ENCODE data around the gene TRERF1.
"Not testable (repeated sequence)": the region's sequence is repeated elsewhere in the genome, so short reads cannot be mapped to it uniquely, and the experiment has no call there.

TRERF1 gene, protein sequence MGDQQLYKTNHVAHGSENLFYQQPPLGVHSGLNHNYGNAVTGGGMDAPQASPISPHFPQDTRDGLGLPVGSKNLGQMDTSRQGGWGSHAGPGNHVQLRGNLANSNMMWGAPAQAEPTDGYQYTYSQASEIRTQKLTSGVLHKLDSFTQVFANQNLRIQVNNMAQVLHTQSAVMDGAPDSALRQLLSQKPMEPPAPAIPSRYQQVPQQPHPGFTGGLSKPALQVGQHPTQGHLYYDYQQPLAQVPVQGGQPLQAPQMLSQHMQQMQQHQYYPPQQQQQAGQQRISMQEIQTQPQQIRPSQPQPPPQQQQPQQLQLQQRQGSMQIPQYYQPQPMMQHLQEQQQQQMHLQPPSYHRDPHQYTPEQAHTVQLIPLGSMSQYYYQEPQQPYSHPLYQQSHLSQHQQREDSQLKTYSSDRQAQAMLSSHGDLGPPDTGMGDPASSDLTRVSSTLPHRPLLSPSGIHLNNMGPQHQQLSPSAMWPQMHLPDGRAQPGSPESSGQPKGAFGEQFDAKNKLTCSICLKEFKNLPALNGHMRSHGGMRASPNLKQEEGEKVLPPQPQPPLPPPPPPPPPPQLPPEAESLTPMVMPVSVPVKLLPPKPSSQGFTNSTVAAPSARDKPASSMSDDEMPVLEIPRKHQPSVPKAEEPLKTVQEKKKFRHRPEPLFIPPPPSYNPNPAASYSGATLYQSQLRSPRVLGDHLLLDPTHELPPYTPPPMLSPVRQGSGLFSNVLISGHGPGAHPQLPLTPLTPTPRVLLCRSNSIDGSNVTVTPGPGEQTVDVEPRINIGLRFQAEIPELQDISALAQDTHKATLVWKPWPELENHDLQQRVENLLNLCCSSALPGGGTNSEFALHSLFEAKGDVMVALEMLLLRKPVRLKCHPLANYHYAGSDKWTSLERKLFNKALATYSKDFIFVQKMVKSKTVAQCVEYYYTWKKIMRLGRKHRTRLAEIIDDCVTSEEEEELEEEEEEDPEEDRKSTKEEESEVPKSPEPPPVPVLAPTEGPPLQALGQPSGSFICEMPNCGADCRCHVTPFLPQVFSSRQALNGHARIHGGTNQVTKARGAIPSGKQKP (N-terminal part only)

DNA sequence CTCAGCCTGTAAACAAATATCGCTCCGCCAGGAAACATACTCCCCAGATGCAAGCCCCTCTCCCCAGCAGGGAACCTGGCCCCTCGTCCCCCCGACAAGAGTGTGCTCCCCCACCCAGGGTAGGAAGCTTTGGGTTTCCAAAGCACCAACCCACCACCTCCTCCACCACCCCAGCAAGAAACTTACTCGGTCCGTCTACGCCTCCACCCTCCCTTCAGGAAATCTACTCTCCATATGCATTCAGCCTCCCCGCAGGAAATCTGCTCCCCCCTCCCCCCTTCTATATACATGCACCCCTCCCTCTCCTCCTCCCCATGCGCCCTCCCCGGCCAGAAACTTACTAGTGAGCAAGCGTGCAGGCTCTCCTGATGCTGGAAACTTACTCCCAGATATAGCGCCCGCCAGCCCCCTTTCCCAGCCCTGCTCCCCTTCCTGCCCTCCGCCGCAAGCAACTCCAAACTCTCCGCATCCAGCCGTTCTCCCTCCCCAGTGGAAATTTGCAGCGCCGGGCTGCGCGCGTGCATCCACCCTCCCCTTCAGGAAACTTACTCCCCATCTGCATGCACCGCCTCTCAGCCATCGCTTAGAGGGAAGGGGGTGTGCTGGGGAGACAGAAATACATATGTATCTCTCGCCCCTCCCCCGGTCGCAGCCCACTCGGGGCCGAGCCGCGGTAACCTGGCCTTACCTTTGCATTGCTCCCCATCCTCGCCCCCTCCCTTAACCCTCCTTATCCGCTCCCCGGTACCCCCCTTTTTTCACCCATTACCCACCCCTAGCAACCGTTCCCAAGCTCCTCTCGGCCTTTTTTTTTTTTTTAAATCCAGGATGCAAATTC lies at the start of gene TRERF1:
TSS of gene TRERF1 (minus strand) at position 594 of the 838 bp plus-strand sequence. CDS start 182,336 bp downstream, outside the sequence.
- DNase-seq (ENCODE audit: low spot score): peak; percentile 81

DNA sequence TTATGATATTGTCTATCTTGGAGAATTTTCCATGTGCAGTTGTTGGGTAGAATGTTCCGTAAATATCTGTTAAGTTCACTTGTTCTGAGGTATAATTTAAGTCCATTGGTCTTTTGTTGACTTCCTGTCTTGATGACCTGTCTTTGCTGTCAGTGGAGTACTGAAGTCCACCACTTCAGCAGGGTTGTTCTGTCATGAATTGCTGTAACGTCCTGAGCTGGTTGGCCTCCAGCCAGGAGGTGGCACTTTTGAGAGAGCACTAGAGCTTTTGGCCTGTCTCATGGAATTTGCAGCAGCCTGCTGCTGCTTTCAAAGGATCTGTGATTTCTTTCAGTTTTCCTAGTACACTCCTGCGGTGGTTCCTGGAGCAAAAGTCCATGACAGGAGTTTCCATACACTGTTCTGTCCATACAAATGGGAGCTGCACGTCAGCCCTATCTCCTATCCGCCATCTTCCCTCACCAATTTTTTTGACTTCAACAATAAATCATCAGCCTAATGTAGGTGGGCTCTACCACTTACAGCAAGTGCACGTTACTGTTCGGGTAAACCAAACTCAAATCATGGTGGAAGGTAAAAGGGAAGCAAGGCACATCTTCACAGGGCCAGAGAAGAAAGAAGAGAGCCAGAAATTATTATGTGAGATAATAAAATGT lies 46.9 kb upstream of the TRERF1 start:
- no peak for DNase-seq (ENCODE audit: low spot score)

DNA sequence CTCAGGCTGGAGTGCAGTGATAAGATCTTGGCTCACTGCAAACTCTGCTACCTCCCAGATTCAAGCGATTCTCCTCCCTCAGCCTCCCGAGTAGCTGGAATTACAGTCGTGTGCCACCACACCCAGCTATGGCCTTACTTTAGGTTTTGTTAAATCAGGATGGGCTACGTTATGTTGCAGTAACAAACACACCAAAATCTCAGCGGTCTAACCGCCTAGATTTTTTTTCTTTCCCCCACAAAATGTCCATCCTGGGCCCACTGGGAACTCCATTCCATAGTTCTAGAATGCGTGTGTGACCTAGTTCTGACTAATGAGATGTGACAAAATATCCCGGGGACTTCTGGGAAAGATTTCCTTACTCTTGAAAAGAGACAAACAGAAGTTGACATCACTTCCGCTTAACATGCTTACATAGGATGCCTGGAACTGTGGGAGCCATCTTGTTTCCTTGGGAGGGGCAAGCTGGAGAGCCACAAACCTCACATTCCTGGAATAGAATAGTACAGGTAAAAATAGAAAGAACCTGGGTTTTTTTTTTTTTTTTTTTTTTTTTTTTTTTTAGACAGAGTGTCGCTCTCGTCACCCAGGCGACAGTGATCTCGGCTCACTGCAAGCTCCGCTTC lies 42.3 kb upstream of the TRERF1 start:
- DNase-seq (ENCODE audit: low spot score): peak; percentile 30

DNA sequence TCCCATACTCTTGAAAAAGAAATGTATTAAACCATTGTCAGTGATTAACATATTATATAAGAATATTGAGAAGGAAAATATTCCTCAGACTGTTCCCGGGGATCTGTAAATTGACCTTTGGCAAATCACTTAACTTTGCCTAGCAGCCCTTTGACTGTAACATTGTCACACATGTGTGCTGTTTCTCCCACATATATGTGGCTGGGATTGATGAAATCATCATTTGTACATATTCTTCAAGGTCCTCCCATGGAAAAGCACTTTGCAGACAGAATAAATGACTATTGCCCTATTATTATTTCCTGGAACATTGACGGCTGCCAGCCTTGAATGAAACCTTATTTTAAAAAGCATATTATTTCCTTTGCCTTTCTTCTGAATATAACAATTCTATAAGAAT lies 36.4 kb upstream of the TRERF1 start:
- no peak for DNase-seq (ENCODE audit: low spot score)

DNA sequence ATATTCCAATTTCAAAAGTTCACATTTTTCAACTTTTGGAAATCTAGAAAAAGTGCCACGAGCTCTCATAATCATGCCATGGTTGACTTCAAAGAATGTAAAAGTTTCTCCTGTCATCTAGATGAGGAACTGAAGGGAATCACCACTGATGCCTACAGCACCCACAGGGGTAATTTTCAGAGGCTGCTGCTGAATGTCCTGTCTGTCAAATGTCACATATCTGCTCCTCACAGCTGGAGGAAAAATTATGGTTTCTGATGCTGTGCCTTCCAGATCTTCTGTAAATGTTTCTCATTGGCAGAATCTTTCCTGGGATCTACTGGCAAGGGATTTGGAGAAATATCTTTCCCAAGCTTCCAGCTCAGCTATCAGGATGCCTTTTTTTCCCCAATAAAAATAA lies 32.5 kb upstream of the TRERF1 start:
- no peak for DNase-seq (ENCODE audit: low spot score)

DNA sequence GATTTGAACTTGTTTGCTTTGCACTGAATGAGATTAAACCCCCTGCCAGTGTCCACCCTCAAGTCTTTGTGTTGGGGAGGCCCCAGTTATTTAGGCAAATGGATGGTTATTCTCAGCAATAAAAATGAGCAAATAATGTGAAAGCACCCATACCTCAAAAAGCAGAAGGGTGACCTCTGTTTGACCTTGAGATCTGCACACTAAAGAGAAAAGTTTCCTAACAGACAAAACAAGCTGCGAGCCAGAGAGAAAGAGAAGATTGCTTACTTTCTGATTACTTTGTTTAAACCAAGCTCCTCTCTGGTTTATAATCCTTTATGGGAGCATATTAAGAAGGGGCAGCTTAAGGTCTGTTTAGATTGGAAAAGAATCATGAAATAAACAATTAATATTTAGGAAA lies 30.4 kb upstream of the TRERF1 start:
- no peak for DNase-seq (ENCODE audit: low spot score)

DNA sequence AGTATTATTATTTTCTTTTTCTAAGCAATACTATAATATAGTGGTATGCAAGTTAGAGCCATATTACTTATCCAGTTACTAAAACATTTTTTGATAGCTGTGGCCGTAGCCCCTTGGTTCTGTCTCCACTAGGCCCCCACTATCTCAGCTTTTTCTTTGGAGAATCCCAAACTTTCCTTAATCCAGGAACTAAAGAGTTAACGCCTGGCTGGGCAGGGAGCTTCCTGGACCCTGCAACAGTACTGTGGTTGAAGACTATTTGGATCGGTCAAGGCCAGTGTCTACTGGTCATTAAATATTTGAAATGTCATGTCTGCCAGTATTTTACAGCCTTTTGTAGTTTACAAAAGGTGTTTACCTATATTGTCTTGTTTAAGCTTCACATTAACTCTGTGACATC lies 20.0 kb upstream of the TRERF1 start:
- DNase-seq (ENCODE audit: low spot score): no peak

DNA sequence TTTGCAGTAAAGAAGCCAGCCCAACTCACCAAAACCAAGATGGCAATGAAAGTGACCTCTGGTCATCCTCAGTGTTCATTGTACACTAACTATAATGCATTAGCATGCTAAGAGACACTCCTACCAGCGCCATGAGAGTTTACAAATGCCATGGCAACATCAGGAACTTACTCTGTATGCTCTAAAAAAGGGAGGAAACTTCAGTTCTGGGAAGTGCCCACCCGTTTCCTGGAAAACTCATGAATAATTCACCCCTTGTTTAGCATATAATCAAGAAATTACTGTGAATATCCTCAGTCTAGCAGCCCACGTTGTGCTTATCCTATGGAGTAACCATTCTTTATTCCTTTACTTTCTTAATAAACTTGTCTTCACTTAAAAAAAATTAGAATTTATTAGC lies 19.4 kb upstream of the TRERF1 start:
- no peak for DNase-seq (ENCODE audit: low spot score)

DNA sequence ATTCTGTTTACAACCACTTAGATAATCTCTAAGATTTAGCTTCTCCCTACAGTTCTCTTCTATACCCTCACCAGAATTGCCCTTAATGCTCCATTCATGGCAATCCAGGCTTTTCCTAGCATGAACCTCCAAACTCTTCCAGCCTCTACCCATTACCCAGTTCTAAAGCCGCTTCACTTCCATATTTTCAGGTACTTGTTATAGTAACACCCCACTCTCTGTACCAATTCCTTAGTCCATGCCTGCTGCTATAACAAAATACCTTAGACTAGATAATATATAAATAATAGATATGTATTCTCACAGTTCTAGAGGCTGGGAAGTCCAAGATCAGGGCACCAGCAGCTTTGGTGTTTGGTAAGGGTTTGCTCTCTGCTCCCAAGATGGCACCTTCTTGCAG lies 16.5 kb upstream of the TRERF1 start:
- no peak for DNase-seq (ENCODE audit: low spot score)

DNA sequence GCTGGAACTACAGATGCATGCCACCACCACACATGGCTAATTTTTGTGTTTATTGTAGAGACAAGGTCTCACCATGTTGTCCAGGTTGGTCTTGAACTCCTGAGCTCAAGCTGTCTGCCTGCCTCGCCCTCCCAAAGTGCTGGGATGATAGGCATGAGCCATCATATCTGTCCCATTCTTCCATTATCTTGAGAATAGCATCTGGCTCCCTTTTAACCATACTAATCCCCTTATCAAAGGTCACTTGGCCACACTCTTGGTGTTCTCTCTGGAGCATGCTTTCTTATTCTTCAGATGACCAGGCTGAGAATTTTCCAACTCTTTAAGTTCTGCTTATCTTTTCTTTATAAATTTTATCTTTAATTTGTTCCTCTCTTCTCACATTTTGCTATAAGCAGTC lies 15.9 kb upstream of the TRERF1 start:
- DNase-seq (ENCODE audit: low spot score): no peak

DNA sequence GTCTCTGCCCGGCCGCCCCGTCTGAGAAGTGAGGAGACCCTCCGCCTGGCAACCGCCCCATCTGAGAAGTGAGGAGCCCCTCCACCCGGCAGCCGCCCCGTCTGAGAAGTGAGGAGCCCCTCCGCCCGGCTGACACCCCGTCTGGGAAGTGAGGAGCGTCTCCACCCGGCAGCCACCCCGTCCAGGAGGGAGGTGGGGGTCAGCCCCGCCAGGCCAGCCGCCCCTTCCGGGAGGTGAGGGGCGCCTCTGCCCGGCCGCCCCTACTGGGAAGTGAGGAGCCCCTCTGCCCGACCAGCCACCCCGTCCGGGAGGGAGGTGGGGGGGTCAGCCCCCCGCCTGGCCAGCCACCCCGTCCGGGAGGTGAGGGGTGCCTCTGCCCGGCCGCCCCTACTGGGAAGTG lies 14.7 kb upstream of the TRERF1 start:
- not testable (repeated sequence) for DNase-seq (ENCODE audit: low spot score)

DNA sequence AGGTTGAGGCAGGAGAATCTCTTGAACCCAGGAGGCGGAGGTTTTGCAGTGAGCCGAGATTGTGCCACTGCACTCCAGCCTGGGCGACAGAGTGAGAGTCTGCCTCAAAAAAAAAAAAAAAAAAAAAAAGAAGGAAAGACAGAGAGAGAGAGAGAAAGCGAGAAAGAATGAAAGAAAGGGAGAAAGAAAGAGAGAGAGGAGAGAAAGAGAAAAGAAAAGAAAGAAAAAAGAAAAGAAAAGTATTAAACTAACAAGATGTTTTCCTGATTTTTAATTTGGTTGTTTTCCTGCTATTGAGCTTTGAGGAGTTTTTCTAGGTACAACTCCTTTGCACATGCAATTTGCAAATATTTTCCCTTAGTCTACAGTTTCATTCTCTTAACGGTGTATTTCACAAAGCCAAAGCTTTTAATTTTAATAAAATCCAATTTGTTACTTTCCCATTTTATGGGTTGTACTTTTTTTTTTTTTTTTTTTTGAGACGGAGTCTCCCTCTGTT lies 10.8 kb upstream of the TRERF1 start:
- no peak for DNase-seq (ENCODE audit: low spot score)

DNA sequence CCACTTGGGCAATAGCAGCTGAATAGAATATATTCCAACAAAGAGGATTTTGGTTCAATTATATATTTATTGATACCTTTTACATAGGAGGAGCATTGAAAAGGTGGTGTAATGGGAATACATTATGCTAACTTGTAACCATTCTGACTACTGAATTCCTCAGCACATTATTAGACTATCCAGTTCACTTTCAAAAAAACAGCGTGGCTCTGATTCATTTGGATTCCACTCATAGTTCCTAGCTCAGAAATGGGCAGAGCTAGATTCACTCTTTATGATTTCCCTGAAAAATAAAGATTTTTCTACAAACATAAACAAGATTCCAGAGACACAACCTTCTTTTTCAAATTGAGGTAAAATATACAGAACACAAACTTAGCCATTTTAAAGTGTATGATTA lies 9.2 kb upstream of the TRERF1 start:
- DNase-seq (ENCODE audit: low spot score): no peak

DNA sequence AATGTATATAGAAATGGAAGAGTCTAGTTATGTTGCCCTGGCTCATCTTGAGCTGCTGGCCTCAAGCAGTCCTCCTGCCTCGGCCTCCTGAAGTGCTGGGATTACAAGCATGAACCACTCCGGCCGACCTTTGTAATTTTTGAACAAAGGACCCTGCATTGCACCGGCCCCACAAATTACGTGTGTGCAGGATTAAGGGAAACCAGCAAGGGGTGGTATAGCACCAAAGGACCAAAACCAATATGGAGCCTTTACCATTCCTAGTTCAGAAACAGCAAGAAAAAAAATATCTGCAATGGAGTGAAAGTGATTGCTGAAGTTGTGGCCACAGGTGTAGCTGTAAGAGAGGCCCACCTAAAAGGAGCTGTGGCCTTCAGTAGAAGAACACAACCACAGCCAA lies 8.2 kb upstream of the TRERF1 start:
- DNase-seq (ENCODE audit: low spot score): no peak

DNA sequence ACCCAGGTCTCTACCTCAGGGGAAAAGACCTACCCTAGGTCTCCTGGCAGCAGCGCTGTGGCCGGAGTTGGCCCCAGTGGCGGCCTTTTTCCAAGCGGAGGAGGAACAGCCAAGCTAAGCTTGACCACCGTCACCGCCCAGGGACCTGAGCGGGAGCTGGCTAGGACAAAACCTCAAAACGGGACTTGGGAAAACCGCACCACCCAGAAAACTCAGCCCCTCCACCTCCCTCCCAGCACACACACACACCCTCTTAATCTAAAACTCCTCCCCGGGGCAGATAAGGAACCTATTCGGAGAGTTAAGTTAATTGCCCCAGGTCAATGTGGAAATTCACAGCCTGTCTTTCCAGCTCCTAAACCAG lies 2.7 kb upstream of the TRERF1 start:
- DNase-seq (ENCODE audit: low spot score): no peak

DNA sequence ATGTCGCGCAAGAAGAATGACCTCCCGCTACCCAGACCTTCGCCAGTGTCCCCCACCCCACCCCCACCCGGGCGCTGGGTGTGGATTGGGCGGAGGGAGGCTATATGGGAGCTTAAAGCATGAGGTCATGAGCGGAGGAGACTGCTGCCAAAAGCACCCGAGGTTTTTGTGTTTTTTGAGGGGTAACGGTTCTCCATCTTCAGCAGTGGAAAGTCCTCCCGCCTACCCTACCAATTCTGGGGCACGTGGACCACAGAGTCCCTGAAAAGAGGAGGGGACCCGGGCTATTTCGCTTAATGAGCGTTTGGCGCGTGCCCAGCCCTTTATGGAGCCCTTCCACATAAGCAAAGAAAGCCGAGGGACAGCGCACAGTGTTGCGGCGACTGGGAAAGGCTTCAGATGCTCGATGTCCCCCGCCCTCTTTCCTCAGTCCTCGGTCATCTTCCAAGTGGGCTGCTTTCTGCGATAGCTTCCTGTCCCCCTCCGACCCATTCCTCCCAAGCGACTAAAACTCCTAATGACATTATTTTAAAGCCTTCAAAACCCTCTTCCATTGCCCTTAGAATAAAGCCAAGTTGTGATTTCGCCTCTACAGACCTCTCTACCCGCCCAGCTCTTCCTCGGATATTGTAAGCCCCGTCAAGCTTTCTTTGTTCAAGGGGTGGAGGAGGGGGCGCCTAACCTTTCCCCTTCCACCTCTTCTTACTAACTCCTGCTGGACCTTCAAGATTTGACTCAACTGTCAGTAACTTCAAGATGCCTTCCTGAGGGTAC lies 2.1 kb upstream of the TRERF1 start:
- DNase-seq (ENCODE audit: low spot score): no peak

DNA sequence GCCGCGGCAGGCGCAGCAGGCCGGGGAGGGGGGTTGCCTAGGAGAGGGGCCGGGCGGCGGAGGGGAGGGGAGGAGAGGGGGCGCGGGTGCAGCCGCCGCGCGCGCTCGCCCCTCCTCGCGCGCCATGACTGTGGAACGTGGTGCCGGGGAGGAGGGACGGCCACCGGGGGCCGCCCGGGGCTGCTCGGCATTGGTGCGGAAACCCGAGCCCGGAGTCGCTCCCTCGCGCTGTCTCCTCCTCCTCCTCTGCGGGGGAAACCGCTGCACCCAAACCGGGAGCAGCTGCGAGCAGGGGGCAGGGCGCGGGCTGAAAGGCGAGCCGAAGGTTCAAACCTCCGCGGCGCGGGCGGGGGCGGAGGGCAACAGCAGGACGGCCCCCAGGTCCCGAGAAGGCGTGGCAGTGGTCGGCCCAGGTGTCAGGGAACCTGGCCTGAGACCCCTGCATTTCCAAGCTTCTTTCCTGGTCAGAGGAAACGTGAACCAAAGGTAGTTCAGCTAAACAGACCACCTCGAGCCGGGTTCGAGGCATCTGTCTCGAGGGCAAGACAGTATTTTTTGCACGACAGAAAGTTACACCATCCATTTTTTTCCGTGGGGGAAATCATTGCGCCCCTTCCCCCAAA lies 1.4 kb upstream of the TRERF1 start:
- peak; percentile 82 for DNase-seq (ENCODE audit: low spot score)

DNA sequence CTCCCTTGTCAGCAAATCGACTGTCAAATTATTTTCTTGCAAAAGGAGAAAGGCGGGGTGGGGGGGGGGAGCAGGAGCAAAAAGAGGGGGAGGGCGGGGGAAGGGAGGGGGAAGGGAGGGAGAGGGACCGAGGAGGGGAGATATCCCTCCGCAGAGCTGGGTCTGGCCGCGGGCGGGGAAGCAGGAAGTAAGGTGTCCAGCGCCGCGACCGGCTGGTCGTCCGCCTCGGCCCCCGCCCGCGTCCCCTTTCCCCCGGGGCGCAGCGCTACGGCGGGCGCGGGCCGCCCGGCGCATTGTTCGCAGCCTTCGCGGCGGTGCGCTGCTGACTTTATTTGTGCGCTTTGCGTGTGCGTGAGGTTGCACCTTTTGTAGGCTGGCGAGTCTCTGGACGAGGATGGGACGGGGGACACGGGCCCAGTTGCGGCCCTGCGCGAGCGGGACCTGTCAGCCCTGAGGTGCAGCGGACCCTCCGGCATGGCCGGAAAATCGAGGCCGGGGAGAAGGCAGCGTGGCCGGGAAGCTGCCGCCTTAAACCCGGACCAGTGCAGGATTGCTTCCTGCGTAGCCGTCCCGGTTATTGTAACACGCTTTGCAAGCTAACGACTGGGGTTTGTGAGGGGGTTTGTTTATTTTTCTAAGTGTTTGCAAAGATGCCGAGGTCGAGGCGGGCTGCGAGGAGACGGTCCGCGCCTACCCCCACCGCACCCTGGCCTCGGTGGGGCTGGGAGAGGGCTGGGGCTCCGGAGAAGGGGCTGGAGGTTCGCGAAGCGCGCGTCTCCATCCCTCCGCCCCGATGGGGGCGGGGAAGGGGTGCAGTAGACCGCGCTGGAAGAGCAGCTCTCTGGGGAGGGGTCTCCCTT lies 675 bp upstream of the TRERF1 start:
- peak; percentile 87 for DNase-seq (ENCODE audit: low spot score)
